Endothelial cell of umbilical vein (primary cell): ENCODE results near the gene TPM3.
"Not testable (repeated sequence)": the region's sequence is repeated elsewhere in the genome, so short reads cannot be mapped to it uniquely, and the experiment has no call there.

Experiments
- JUN ChIP-seq: IDR thresholded peaks from 2 replicates; pipeline ENCODE4 v1.6.1; 2011; ENCODE audit warnings: borderline replicate concordance, low read depth; ENCODE audit not compliant: insufficient read length, insufficient read depth
- POLR2A ChIP-seq: IDR thresholded peaks from 2 replicates; pipeline ENCODE4 v1.6.1; 2012; ENCODE audit warnings: low read depth, mild to moderate bottlenecking, control low read depth, low read length
- TF ChIP-seq, protein P1 (sequence below), 2 donors: IDR thresholded peaks; 1 replicate in 1 of 2; 2 replicates in 1 of 2; pipeline ENCODE4 v1.5.1; 2011; ENCODE audit warnings: low read length in 2 of 2, mild to moderate bottlenecking in 2 of 2, moderate library complexity in 2 of 2, control low read depth in 1 of 2, inconsistent platforms in 1 of 2, low read depth in 1 of 2; ENCODE audit not compliant: insufficient read depth in 1 of 2; ENCODE audit errors: extremely low read depth in 1 of 2

DNA sequence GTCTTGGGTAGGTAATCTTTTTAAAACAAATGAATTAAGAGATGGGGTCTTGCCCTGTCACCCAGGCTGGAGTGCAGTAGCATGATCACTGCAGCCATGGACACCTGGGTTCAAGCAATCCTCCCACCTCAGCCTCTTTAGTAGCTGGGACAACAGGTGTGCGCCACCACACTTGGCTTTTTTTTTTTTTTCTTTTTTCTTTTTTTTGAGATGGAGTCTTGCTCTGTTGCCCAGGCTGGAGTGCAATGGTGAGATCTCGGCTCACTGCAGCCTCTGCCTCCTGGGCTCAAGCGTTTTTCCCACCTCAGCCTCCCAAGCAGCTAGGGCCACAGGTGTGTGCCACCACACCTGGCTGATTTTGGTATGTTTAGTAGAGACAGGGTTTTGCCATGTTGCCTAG lies 39.2 kb upstream of the TPM3 start:
- TF ChIP-seq JUN, POLR2A: not testable (repeated sequence)
- TF ChIP-seq, protein P1, sequence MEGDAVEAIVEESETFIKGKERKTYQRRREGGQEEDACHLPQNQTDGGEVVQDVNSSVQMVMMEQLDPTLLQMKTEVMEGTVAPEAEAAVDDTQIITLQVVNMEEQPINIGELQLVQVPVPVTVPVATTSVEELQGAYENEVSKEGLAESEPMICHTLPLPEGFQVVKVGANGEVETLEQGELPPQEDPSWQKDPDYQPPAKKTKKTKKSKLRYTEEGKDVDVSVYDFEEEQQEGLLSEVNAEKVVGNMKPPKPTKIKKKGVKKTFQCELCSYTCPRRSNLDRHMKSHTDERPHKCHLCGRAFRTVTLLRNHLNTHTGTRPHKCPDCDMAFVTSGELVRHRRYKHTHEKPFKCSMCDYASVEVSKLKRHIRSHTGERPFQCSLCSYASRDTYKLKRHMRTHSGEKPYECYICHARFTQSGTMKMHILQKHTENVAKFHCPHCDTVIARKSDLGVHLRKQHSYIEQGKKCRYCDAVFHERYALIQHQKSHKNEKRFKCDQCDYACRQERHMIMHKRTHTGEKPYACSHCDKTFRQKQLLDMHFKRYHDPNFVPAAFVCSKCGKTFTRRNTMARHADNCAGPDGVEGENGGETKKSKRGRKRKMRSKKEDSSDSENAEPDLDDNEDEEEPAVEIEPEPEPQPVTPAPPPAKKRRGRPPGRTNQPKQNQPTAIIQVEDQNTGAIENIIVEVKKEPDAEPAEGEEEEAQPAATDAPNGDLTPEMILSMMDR (IDR thresholded peaks at IDR 0.05; ENCODE audit: extremely low read depth in 1 of 2, insufficient read depth in 1 of 2, low read depth in 1 of 2, low read length in 2 of 2): not testable (repeated sequence)
